Measurements from ENCODE around the gene PRELID1. TPM values are rescaled to one million over a fixed set of nuclear protein-coding genes. Genes with fewer than 3 reads are reported as not detected.

Gene PRELID1
- total RNA-seq, 1 donor from 2014 or later = 141 TPM

DNA sequence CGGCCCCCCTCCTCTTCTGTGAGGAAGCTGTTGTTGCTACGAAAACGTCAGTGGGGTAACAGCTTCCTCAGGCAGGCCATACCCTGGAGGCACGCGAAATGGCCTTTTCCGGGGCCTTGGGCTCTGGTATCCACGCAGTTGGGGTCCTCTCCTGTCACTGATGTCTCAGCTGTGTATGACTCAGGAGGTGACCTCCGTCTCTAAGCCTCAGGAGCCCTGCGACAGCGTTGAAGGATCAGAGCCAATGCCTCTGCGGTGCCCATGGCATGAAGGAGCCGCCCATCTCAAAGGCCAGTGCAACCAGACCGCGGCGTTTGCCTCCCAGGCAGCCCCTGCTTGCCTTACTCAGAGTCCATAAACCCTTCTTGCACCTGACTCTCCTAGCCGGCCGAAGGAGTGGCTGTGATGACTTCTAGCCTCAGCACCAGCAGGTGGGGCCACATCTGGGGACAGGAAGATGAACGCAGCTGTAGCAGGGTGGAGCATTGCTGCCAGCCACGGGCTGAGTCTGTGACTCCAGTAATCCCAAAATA, 9.1 kb downstream of the PRELID1 start:
- H3K4me1 Mint-ChIP-seq = peaks cover 36% of the 10 kb centered on the region
- ATAC-seq (ENCODE audit: low read depth) = no peak

DNA sequence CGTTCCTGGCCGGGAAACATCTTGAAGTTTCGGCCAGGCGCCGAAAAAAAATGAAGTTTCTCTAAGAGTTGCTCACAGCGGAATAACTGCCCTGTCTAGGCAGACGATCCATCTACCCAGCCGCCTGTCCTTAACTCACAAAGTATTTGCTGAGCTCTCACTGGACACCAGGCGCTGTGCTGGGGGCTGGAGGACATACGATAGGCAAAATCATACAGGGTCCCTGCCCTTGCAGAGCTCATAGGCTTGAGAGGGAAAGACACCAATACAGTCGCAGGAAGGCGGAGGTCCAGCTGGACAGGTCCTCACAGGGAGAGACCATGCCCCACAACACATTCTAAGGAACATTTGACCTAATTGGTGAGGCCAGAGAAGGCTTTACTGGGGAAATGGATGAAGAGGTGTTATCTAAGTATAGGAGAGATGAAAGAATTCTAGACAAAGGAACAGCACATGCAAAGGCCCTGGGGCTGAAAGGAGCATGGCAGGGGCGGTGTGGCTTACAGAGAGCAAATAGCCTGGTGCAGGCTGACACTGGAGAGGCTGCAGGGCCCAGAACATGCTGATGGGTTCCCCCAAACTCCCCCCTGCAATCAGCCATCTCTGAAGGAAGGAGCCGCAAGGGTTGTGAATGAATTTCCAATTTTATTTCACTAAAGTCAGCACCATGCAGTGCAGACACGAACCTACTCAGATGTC, 10.1 kb downstream of the PRELID1 start:
- ChIA-PET POLR2A (interaction anchor here (1.6 kb wide), 1 partner anchor 17 kb away, joined by 3 read pairs; no protein-coding TSS in a partner anchor), CTCF (no interaction called here)
- Mint-ChIP-seq H3K4me3 (no peak overlapping the region), H3K27me3 (no peaks in the 10 kb centered on the region), H3K9me3 (no peaks in the 10 kb centered on the region), H3K4me1 (peaks cover 43% of the 10 kb centered on the region), H3K27ac (no peak overlapping the region), H3K36me3 (ENCODE audit: low read depth) (no peaks in the 10 kb centered on the region)
- intact Hi-C loops (cut with micrococcal nuclease) = loop anchor here (2.0 to 5.0 kb wide), 2 partner anchors 43 to 839 kb away; partner anchors contain the start of genes NHP2 and RGS14
- TF ChIP-seq, protein P1, sequence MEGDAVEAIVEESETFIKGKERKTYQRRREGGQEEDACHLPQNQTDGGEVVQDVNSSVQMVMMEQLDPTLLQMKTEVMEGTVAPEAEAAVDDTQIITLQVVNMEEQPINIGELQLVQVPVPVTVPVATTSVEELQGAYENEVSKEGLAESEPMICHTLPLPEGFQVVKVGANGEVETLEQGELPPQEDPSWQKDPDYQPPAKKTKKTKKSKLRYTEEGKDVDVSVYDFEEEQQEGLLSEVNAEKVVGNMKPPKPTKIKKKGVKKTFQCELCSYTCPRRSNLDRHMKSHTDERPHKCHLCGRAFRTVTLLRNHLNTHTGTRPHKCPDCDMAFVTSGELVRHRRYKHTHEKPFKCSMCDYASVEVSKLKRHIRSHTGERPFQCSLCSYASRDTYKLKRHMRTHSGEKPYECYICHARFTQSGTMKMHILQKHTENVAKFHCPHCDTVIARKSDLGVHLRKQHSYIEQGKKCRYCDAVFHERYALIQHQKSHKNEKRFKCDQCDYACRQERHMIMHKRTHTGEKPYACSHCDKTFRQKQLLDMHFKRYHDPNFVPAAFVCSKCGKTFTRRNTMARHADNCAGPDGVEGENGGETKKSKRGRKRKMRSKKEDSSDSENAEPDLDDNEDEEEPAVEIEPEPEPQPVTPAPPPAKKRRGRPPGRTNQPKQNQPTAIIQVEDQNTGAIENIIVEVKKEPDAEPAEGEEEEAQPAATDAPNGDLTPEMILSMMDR (IDR thresholded peaks at IDR 0.05) = no peak
- no peak for DNase-seq
- ATAC-seq (ENCODE audit: low read depth) = no peak

More for the DNA sequence above, 9.1 kb downstream of the PRELID1 start:
- Mint-ChIP-seq H3K27me3 (no peaks in the 10 kb centered on the region), H3K36me3 (ENCODE audit: low read depth) (no peaks in the 10 kb centered on the region), H3K9me3 (no peaks in the 10 kb centered on the region), H3K4me3 (peak overlapping the region; percentile 77), H3K27ac (no peak overlapping the region)
- intact Hi-C loops (cut with micrococcal nuclease) = loop anchor here (1.0 to 5.0 kb wide), 5 partner anchors 9 to 840 kb away; partner anchors contain the start of genes GRK6, LMAN2, NHP2 and PRELID1
- no peak for DNase-seq
- TF ChIP-seq, protein P1 (IDR thresholded peaks at IDR 0.05) = no peak
- ChIA-PET CTCF (no interaction called here), POLR2A (interaction anchor here (0.5 to 1.6 kb wide), 6 partner anchors 11 to 750 kb away, joined by 3 to 12 read pairs (median 4); partner anchors contain the start of gene LMAN2)

DNA sequence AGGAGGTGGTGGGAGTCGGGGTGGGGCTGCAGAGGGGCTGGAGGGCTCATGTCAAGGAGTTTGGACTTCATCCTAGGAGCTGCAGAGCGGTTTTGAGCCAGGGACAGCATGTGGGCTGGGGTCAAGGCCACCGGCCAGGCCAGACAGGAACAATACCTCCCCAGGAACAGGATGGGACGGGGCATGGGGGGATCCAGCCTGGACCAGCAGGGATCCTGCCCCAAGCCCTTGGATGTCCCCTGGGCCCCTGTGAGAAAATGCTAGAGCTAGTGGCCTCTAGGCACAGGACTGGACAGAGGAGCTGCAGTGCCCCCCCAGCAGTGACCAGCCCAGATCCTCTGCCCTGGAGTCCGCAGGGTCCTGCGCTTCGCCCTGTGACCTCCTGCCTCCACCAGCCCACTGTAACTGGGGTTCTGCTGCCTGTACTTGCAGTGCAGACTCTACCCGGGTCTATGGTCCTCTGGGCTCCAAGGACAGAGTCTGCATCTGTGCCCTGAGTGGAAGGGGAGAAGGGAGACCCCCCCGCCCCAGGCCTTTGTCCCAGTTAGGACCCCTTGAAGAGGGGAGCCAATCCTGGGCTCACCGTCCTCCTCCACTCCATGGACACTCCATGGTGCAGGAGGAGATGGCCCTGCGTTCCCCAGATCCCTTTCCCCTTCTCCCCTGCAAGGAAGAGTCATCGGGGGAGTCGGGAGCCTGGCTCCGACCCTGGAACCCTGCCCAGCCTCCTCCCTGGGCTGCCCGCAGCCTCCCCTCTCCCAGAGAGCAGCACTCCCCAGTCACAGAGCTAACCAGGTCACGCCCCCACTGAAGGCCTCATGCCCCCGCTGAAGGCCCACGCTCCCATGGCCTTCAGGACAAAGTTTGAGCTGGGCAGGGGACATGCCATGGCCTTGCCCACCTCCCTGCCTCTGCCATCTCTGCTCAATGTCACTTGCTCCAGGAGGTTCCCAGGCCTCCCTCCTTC, 11.1 kb downstream of the PRELID1 start:
- POLR2A ChIA-PET = no interaction called here

DNA sequence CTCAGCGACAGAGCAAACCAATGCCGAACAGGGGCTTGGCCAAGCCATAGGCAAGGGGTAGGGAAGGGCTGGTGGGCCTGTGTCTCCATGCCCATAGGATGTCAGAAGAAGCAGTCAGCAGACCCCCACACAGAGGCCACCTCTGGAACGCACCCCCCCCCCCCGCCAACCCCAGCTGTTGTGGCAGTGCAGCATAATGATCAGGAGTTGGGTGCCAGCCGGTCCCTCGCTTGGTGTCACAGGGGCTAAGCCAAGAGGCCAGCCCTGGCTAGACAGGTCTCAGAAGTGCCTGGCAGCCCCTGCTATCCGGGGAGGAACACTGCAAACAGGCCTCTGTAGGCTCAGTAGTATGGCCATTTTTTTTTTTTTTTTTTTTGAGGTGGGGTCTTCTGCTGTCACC, 11.8 kb downstream of the PRELID1 start:
- TF ChIP-seq, protein P1 (IDR thresholded peaks at IDR 0.05) = no peak
- Mint-ChIP-seq H3K36me3 (ENCODE audit: low read depth) (no peaks in the 10 kb centered on the region), H3K27me3 (no peaks in the 10 kb centered on the region), H3K4me3 (no peak overlapping the region), H3K27ac (no peak overlapping the region), H3K9me3 (no peaks in the 10 kb centered on the region), H3K4me1 (peaks cover 26% of the 10 kb centered on the region)
- intact Hi-C loops (cut with micrococcal nuclease) = no loop called here
- ChIA-PET POLR2A (no interaction called here), CTCF (interaction anchor here (0.6 to 1.6 kb wide), 4 partner anchors 8 to 139 kb away, joined by 3 to 4 read pairs (median 3); no protein-coding TSS in a partner anchor)
- DNase-seq (no peak), ATAC-seq (ENCODE audit: low read depth) (no peak)

More for the DNA sequence above, 11.1 kb downstream of the PRELID1 start:
- CTCF ChIA-PET = interaction anchor here (0.6 kb wide), 1 partner anchor 9 kb away, joined by 3 read pairs; no protein-coding TSS in a partner anchor
- no peak for ATAC-seq (ENCODE audit: low read depth)
- Mint-ChIP-seq H3K36me3 (ENCODE audit: low read depth) (no peaks in the 10 kb centered on the region), H3K27me3 (no peaks in the 10 kb centered on the region), H3K27ac (no peak overlapping the region), H3K4me1 (peaks cover 34% of the 10 kb centered on the region), H3K9me3 (no peaks in the 10 kb centered on the region), H3K4me3 (no peak overlapping the region)
- intact Hi-C loops (cut with micrococcal nuclease) = loop anchor here (5.0 kb wide), 1 partner anchor 838 kb away; the partner anchor contains the start of gene NHP2
- TF ChIP-seq, protein P1 (IDR thresholded peaks at IDR 0.05) = no peak
- DNase-seq = no peak

Data from activated B cell treated with CpG ODN at 0.5 μM for 24 hours (primary cell).